ENCODE measurements around the gene ABCA6. TPM values are rescaled to one million over a fixed set of nuclear protein-coding genes. Genes with fewer than 3 reads are reported as not detected.

Gene ABCA6
- total RNA-seq, 3 donors from 2014 or later: 5.4 to 21.3 (median 7.7) TPM

- no peaks in the 10 kb centered on the region for H3K9me3 ChIP-seq
- no peak for ATAC-seq
- TF ChIP-seq CTCF (IDR thresholded peaks at IDR 0.05): no peak
- H3K4me3 ChIP-seq: no peak overlapping the region
- H3K4me1 ChIP-seq (ENCODE audit: low read depth): no peaks in the 10 kb centered on the region
- intact Hi-C loops (cut with DNase I, micrococcal nuclease): no loop called here
- H3K36me3 ChIP-seq (ENCODE audit: low read depth): no peaks in the 10 kb centered on the region
- DNase-seq: no peak
These were observed 8.6 kb upstream of the ABCA6 start for GRCh38 chr17:69150333-69150732.

- TF ChIP-seq CTCF (IDR thresholded peaks at IDR 0.05): no peak
- DNase-seq (no peak), ATAC-seq (no peak)
- no peak overlapping the region for H3K4me3 ChIP-seq
- H3K9me3 ChIP-seq: no peaks in the 10 kb centered on the region
- H3K36me3 ChIP-seq (ENCODE audit: low read depth): no peaks in the 10 kb centered on the region
- no peaks in the 10 kb centered on the region for H3K4me1 ChIP-seq (ENCODE audit: low read depth)
- intact Hi-C loops (cut with DNase I, micrococcal nuclease): no loop called here
These were observed 5.8 kb upstream of the ABCA6 start for GRCh38 chr17:69147460-69147859.

- Histone ChIP-seq H3K36me3 (ENCODE audit: low read depth) (no peaks in the 10 kb centered on the region), H3K4me3 (no peak overlapping the region), H3K9me3 (no peaks in the 10 kb centered on the region), H3K4me1 (ENCODE audit: low read depth) (no peaks in the 10 kb centered on the region)
- DNase-seq (no peak), ATAC-seq (no peak)
- TF ChIP-seq CTCF (IDR thresholded peaks at IDR 0.05): no peak
- intact Hi-C loops (cut with DNase I, micrococcal nuclease): no loop called here
These were observed 2.9 kb upstream of the ABCA6 start for GRCh38 chr17:69144331-69145255.

- TF ChIP-seq CTCF (IDR thresholded peaks at IDR 0.05): no peak
- intact Hi-C loops (cut with DNase I, micrococcal nuclease): no loop called here
- Histone ChIP-seq H3K36me3 (ENCODE audit: low read depth) (no peaks in the 10 kb centered on the region), H3K4me3 (no peak overlapping the region), H3K4me1 (ENCODE audit: low read depth) (no peaks in the 10 kb centered on the region), H3K9me3 (no peaks in the 10 kb centered on the region)
- no peak for ATAC-seq
- no peak for DNase-seq
These were observed 2.1 kb upstream of the ABCA6 start for GRCh38 chr17:69143683-69144231.

- no peaks in the 10 kb centered on the region for H3K9me3 ChIP-seq
- H3K4me3 ChIP-seq: no peak overlapping the region
- no peaks in the 10 kb centered on the region for H3K4me1 ChIP-seq (ENCODE audit: low read depth)
- ATAC-seq: no peak
- intact Hi-C loops (cut with DNase I, micrococcal nuclease): no loop called here
- no peak for DNase-seq
- no peaks in the 10 kb centered on the region for H3K36me3 ChIP-seq (ENCODE audit: low read depth)
- TF ChIP-seq CTCF (IDR thresholded peaks at IDR 0.05): no peak
These were observed 1.5 kb upstream of the ABCA6 start for GRCh38 chr17:69143151-69143550.

All from mucosa of descending colon (tissue), 3 donors.